ENCODE results near the gene KRTAP27-1.

Gene KRTAP27-1

GRCh38 chr21:30326390-30326789 is 11.1 kb downstream of the KRTAP27-1 start:
- Histone ChIP-seq H3K4me1 (ENCODE audit: control insufficient read depth, low read length) (no peaks in the 10 kb centered on the region), H3K36me3 (ENCODE audit: control insufficient read depth, low read length) (no peaks in the 10 kb centered on the region), H3K9me3 (ENCODE audit: control insufficient read depth, insufficient read depth, low read length) (no peaks in the 10 kb centered on the region), H3K79me2 (ENCODE audit: control insufficient read depth, low read length) (no peaks in the 10 kb centered on the region), H3K4me3 (ENCODE audit: low read length) (no peak overlapping the region), H4K20me1 (ENCODE audit: control insufficient read depth, insufficient read depth, low read depth, low read length) (no peaks in the 10 kb centered on the region), H3K9me2 (replicated peaks; ENCODE audit: control insufficient read depth, low read length) (no peaks in the 10 kb centered on the region), H3K27ac (ENCODE audit: low read depth, low read length) (no peak overlapping the region), H3F3A (ENCODE audit: control insufficient read depth, insufficient read depth) (no peaks in the 10 kb centered on the region), H3K27me3 (ENCODE audit: control insufficient read depth, low read length) (no peaks in the 10 kb centered on the region), H3K4me2 (ENCODE audit: low read length) (no peak overlapping the region)
- no peak for TF ChIP-seq EZH2phosphoT487 (IDR thresholded peaks at IDR 0.05; ENCODE audit: borderline replicate concordance, low read length)
- no peak for TF ChIP-seq CTCF (IDR thresholded peaks at IDR 0.05; ENCODE audit: low read depth, low read length, poor library complexity, severe bottlenecking)

- Histone ChIP-seq H3K4me2 (ENCODE audit: low read length) (no peak within 1 kb of the TSS), H3K27me3 (ENCODE audit: control insufficient read depth, low read length) (no peaks in the 10 kb centered on the region), H3K4me3 (ENCODE audit: low read length) (no peak within 1 kb of the TSS), H3K36me3 (ENCODE audit: control insufficient read depth, low read length) (no peaks in the 10 kb centered on the region), H3K4me1 (ENCODE audit: control insufficient read depth, low read length) (no peaks in the 10 kb centered on the region), H3F3A (ENCODE audit: control insufficient read depth, insufficient read depth) (no peaks in the 10 kb centered on the region), H3K9me2 (replicated peaks; ENCODE audit: control insufficient read depth, low read length) (no peaks in the 10 kb centered on the region), H3K27ac (ENCODE audit: low read depth, low read length) (no peak within 1 kb of the TSS), H3K9me3 (ENCODE audit: control insufficient read depth, insufficient read depth, low read length) (no peaks in the 10 kb centered on the region), H3K79me2 (ENCODE audit: control insufficient read depth, low read length) (no peaks in the 10 kb centered on the region), H4K20me1 (ENCODE audit: control insufficient read depth, insufficient read depth, low read depth, low read length) (no peaks in the 10 kb centered on the region)
- TF ChIP-seq EZH2phosphoT487 (IDR thresholded peaks at IDR 0.05; ENCODE audit: borderline replicate concordance, low read length) (no peak), CTCF (IDR thresholded peaks at IDR 0.05; ENCODE audit: low read depth, low read length, poor library complexity, severe bottlenecking) (no peak)
These were observed 17.3 kb downstream of the KRTAP27-1 start, which contains the start of gene KRTAP26-1 for GRCh38 chr21:30320215-30320614. Gene KRTAP26-1 (minus strand): TSS chr21:30320315. CDS start chr21:30320035, 280 bp downstream.

GRCh38 chr21:30315701-30316100 is 21.8 kb downstream of the KRTAP27-1 start:
- Histone ChIP-seq H3K36me3 (ENCODE audit: control insufficient read depth, low read length) (no peaks in the 10 kb centered on the region), H3F3A (ENCODE audit: control insufficient read depth, insufficient read depth) (no peaks in the 10 kb centered on the region), H3K27ac (ENCODE audit: low read depth, low read length) (no peak overlapping the region), H3K4me3 (ENCODE audit: low read length) (no peak overlapping the region), H3K27me3 (ENCODE audit: control insufficient read depth, low read length) (no peaks in the 10 kb centered on the region), H3K4me1 (ENCODE audit: control insufficient read depth, low read length) (no peaks in the 10 kb centered on the region), H3K9me3 (ENCODE audit: control insufficient read depth, insufficient read depth, low read length) (no peaks in the 10 kb centered on the region), H3K4me2 (ENCODE audit: low read length) (no peak overlapping the region), H3K9me2 (replicated peaks; ENCODE audit: control insufficient read depth, low read length) (no peaks in the 10 kb centered on the region), H4K20me1 (ENCODE audit: control insufficient read depth, insufficient read depth, low read depth, low read length) (no peaks in the 10 kb centered on the region), H3K79me2 (ENCODE audit: control insufficient read depth, low read length) (no peaks in the 10 kb centered on the region)
- TF ChIP-seq EZH2phosphoT487 (IDR thresholded peaks at IDR 0.05; ENCODE audit: borderline replicate concordance, low read length) (no peak), CTCF (IDR thresholded peaks at IDR 0.05; ENCODE audit: low read depth, low read length, poor library complexity, severe bottlenecking) (no peak)
